ENCODE data around the gene ATP8A2.

DNA sequence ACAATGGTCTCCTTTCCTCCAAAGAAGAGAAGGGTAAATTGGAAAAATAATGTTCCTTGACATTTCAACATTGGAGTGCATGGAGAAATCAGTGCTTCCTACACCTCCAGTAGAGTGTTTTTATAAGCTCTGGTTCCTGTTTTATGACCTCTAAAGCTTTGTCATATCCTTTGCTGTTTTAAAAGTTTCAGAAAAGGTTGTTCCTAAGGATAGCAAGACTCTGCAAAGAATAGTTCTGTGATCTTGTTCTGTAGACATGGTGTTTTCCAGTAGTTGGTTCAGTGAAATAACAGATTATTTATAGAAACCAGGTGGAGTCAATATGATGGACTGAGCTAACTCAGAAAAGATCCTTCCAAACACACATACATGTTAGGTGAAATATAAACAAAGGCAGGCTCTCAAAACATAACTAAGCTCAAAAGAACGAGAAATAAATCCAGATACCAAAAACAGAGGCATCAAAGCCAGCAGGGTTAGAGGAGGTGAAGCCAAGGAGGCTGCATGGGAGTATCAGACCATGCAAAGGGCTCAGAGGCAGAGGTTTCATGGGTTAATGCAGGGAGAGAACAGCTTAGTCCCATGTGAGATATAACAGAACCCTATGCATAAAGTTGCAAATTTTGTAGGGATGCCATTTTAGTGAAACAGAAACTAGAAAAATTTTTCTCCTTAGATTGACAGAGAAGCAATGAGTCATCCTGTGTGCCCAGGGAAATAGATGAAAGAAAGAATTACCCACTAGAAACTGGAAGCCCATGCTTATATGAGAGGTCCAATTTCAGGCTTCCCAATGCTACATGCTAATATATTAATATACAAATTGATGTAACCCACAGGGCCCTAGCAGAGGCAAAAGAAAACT lies 635.7 kb downstream of the ATP8A2 start:
- TF ChIP-seq, protein P1, sequence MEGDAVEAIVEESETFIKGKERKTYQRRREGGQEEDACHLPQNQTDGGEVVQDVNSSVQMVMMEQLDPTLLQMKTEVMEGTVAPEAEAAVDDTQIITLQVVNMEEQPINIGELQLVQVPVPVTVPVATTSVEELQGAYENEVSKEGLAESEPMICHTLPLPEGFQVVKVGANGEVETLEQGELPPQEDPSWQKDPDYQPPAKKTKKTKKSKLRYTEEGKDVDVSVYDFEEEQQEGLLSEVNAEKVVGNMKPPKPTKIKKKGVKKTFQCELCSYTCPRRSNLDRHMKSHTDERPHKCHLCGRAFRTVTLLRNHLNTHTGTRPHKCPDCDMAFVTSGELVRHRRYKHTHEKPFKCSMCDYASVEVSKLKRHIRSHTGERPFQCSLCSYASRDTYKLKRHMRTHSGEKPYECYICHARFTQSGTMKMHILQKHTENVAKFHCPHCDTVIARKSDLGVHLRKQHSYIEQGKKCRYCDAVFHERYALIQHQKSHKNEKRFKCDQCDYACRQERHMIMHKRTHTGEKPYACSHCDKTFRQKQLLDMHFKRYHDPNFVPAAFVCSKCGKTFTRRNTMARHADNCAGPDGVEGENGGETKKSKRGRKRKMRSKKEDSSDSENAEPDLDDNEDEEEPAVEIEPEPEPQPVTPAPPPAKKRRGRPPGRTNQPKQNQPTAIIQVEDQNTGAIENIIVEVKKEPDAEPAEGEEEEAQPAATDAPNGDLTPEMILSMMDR (IDR thresholded peaks at IDR 0.05): no peak
- no peak for TF ChIP-seq ZFX (IDR thresholded peaks at IDR 0.05; ENCODE audit: borderline replicate concordance)

Measured in 22Rv1 (cell line).